H1 (cell line): ENCODE measurements around the gene EXOSC10. TPM values are rescaled to one million over a fixed set of nuclear protein-coding genes. Genes with fewer than 3 reads are reported as not detected.

Experiments
- CTCF ChIA-PET: fragments of 300-600 bp; sonication (Branson Sonifier 250); formaldehyde crosslinking; loops from one replicate; lab custom pipeline; 2021; ENCODE audit not compliant: partially characterized antibody; lab: Charles Lee
- POLR2A ChIA-PET: fragments of 300-600 bp; sonication (Branson Sonifier 250); formaldehyde crosslinking; loops from one replicate; lab custom pipeline; 2021; ENCODE audit warnings: inconsistent platforms; ENCODE audit not compliant: partially characterized antibody; lab: Charles Lee
- DNase-seq, 2 experiments: peaks; one replicate each; pipeline versions ENCODE4 v3.0.0 to v3.0.0-alpha.2; 2010 to 2022; ENCODE audit warnings: low spot score in 2 of 2, low read depth in 1 of 2, mixed read lengths in 1 of 2
- FAIRE-seq: peaks from 2 replicates; lab custom pipeline; 2011; peaks lifted over from hg19 to GRCh38; lab: Jason Lieb, UNC
- H2AFZ ChIP-seq: 2 replicates; pipeline ENCODE4 v1.8.1; 2012; ENCODE audit warnings: low read length, inconsistent platforms
- H2AK5ac ChIP-seq: 2 replicates; pipeline ENCODE4 v1.6.1; 2013; ENCODE audit warnings: low read depth, low read length
- H2BK120ac ChIP-seq: replicated peaks from 2 replicates; pipeline ENCODE3; 2013; ENCODE audit warnings: low read depth, low read length, inconsistent platforms
- H2BK12ac ChIP-seq: 2 replicates; pipeline ENCODE4 v1.6.1; 2013; ENCODE audit warnings: low read depth, low read length
- H2BK15ac ChIP-seq: 2 replicates; pipeline ENCODE4 v1.6.1; 2013; ENCODE audit warnings: low read length
- H2BK20ac ChIP-seq: 2 replicates; pipeline ENCODE4 v1.6.1; 2013; ENCODE audit warnings: low read length
- H2BK5ac ChIP-seq: 2 replicates; pipeline ENCODE4 v1.6.1; 2013; ENCODE audit warnings: low read depth, low read length
- H3K14ac ChIP-seq: 2 replicates; pipeline ENCODE4 v1.6.1; 2013; ENCODE audit warnings: inconsistent platforms; ENCODE audit not compliant: insufficient read length
- H3K18ac ChIP-seq: 2 replicates; pipeline ENCODE4 v1.6.1; 2013; ENCODE audit warnings: low read length; ENCODE audit errors: extremely low read depth
- H3K23ac ChIP-seq: 2 replicates; pipeline ENCODE4 v1.6.1; 2013; ENCODE audit warnings: inconsistent platforms; ENCODE audit not compliant: insufficient read length
- H3K23me2 ChIP-seq: 2 replicates; pipeline ENCODE4 v1.6.1; 2013; ENCODE audit warnings: low read depth, low read length
- H3K27ac ChIP-seq: 2 replicates; pipeline ENCODE4 v1.6.1; 2011; ENCODE audit warnings: low read depth, low read length, inconsistent platforms
- H3K27me3 ChIP-seq, 4 experiments: replicated peaks in 1 of 4; 1 replicate in 1 of 4; 2 replicates in 3 of 4; pipeline versions ENCODE4 v1.6.1 to v1.8.1; 2011 to 2013; ENCODE audit warnings: low read length in 3 of 4, mild to moderate bottlenecking in 3 of 4, inconsistent platforms in 2 of 4, mixed read lengths in 2 of 4, moderate library complexity in 1 of 4; ENCODE audit not compliant: control insufficient read depth in 3 of 4, insufficient read depth in 3 of 4; ENCODE audit errors: extremely low read depth in 1 of 4
- H3K36me3 ChIP-seq, 4 experiments: 2 replicates each; pipeline versions ENCODE4 v1.6.1 to v1.8.1; 2011 to 2013; ENCODE audit warnings: mild to moderate bottlenecking in 4 of 4, low read length in 3 of 4, moderate library complexity in 2 of 4, control low read depth in 1 of 4, inconsistent platforms in 1 of 4; ENCODE audit not compliant: insufficient read depth in 4 of 4, control insufficient read depth in 2 of 4
- H3K4ac ChIP-seq: replicated peaks from 2 replicates; pipeline ENCODE3; 2013; ENCODE audit warnings: low read length, low read depth, mixed read lengths, inconsistent platforms; ENCODE audit not compliant: insufficient read length
- H3K4me1 ChIP-seq, 4 experiments: replicated peaks in 1 of 4; 1 replicate in 1 of 4; 2 replicates in 3 of 4; pipeline versions ENCODE4 v1.6.1 to v1.8.1; 2011 to 2013; ENCODE audit warnings: low read length in 3 of 4, inconsistent platforms in 2 of 4, mixed read lengths in 1 of 4; ENCODE audit not compliant: insufficient read depth in 4 of 4, control insufficient read depth in 3 of 4
- H3K4me2 ChIP-seq, 2 experiments: 2 replicates each; pipeline versions ENCODE4 v1.6.1 to v1.8.1; 2011 to 2013; ENCODE audit warnings: low read depth in 2 of 2, low read length in 2 of 2, control low read depth in 1 of 2, inconsistent platforms in 1 of 2, mild to moderate bottlenecking in 1 of 2; ENCODE audit not compliant: insufficient read depth in 1 of 2
- H3K4me3 ChIP-seq, 4 experiments: fragments of 200-600, 300-600 bp in 1 of 4; sonication (generic), shearing (Covaris generic), sonication (Bioruptor Twin) in 1 of 4; 2 replicates each; pipeline versions ENCODE4 v1.5.1 to v1.8.1; 2011 to 2016; ENCODE audit warnings: low read length in 4 of 4, low read depth in 3 of 4, control low read depth in 2 of 4, inconsistent platforms in 2 of 4, mild to moderate bottlenecking in 2 of 4, mixed read lengths in 1 of 4, moderate library complexity in 1 of 4; ENCODE audit not compliant: insufficient read depth in 2 of 4; ENCODE audit errors: extremely low read depth in 1 of 4
- H3K56ac ChIP-seq: replicated peaks from 2 replicates; pipeline ENCODE3; 2013; ENCODE audit warnings: low read depth, mild to moderate bottlenecking, mixed read lengths, low read length, inconsistent platforms; ENCODE audit not compliant: insufficient read length
- H3K79me1 ChIP-seq: 2 replicates; pipeline ENCODE4 v1.6.1; 2013; ENCODE audit warnings: low read depth, low read length, control low read depth
- H3K79me2 ChIP-seq, 2 experiments: 2 replicates each; pipeline versions ENCODE4 v1.6.1 to v1.8.1; 2012 to 2013; ENCODE audit warnings: low read length in 2 of 2, mild to moderate bottlenecking in 2 of 2, inconsistent platforms in 1 of 2; ENCODE audit not compliant: insufficient read depth in 2 of 2, control insufficient read depth in 1 of 2
- H3K9ac ChIP-seq, 4 experiments: replicated peaks in 1 of 4; 1 replicate in 1 of 4; 2 replicates in 3 of 4; pipeline versions ENCODE4 v1.6.1 to v1.8.1; 2011 to 2013; ENCODE audit warnings: low read depth in 3 of 4, low read length in 3 of 4, control low read depth in 2 of 4, mild to moderate bottlenecking in 2 of 4, moderate library complexity in 2 of 4, inconsistent platforms in 1 of 4; ENCODE audit errors: extremely low read depth in 1 of 4
- H3K9me3 ChIP-seq, 2 experiments: 2 replicates each; pipeline versions ENCODE4 v1.6.1 to v1.8.1; 2012 to 2013; ENCODE audit warnings: mild to moderate bottlenecking in 2 of 2, moderate library complexity in 2 of 2, control low read depth in 1 of 2, inconsistent platforms in 1 of 2, low read depth in 1 of 2, low read length in 1 of 2, mixed read lengths in 1 of 2; ENCODE audit not compliant: insufficient read depth in 2 of 2
- H4K20me1 ChIP-seq, 2 experiments: replicated peaks in 1 of 2; 2 replicates each; pipeline versions ENCODE3 to v1.8.1; 2011 to 2013; ENCODE audit warnings: inconsistent platforms in 2 of 2, low read length in 2 of 2, mild to moderate bottlenecking in 1 of 2; ENCODE audit not compliant: insufficient read depth in 2 of 2, control insufficient read depth in 1 of 2
- H4K5ac ChIP-seq: 2 replicates; pipeline ENCODE4 v1.6.1; 2013; ENCODE audit warnings: low read length, low read depth, mixed read lengths, inconsistent platforms; ENCODE audit not compliant: insufficient read length
- H4K8ac ChIP-seq: 2 replicates; pipeline ENCODE4 v1.8.0; 2013; ENCODE audit warnings: mild to moderate bottlenecking, moderate library complexity, low read length, inconsistent platforms; ENCODE audit not compliant: insufficient read depth; ENCODE audit errors: extremely low read depth
- H4K91ac ChIP-seq: replicated peaks from 2 replicates; pipeline ENCODE3; 2013; ENCODE audit warnings: low read length, mixed read lengths, inconsistent platforms; ENCODE audit not compliant: insufficient read length
- RBBP5 ChIP-seq: IDR thresholded peaks from 2 replicates; pipeline ENCODE4 v1.7.1; 2012; ENCODE audit warnings: low read depth, mild to moderate bottlenecking, inconsistent platforms, low read length, moderate library complexity, borderline replicate concordance
- WGBS, 2 experiments: shearing (Covaris generic) in 1 of 2; methylation state at CpG; one replicate each; pipeline versions ENCODE4 v1.1.6 to v1.1.7; 2013 to 2015; ENCODE audit warnings: low lambda C conversion rate in 2 of 2, mixed read lengths in 2 of 2, inconsistent platforms in 1 of 2, low coverage in 1 of 2, missing lambda C conversion rate in 1 of 2; ENCODE audit not compliant: insufficient replicate concordance in 2 of 2, insufficient coverage in 1 of 2, insufficient read length in 1 of 2; ENCODE audit errors: extremely low coverage in 1 of 2, missing lambda C conversion rate in 1 of 2; 5-methylcytosine and 5-hydroxymethylcytosine counted together
- polyA plus RNA-seq, 7 experiments: library from polyadenylated mRNA; depleted of rRNA in 3 of 7; stranded (reverse) in 5 of 7; unstranded in 2 of 7; fragments of >200 nt in 5 of 7; fragments of 200-250 nt in 2 of 7; gene quantifications; 1 replicate in 5 of 7; 2 replicates in 1 of 7; 4 replicates in 1 of 7; pipeline versions ENCODE4 v1.2.1 to v1.2.3, GENCODE V29; 2011 to 2013; ENCODE audit warnings: missing spikeins in 2 of 7, mixed read lengths in 2 of 7
- total RNA-seq: library from RNA; stranded (reverse); fragmentation: NEBNext Ultra II Directional; extraction: Animal tissue kit (Norgen Biotek cat#: 25700); gene quantifications from 2 replicates; pipeline ENCODE4 v1.2.1, GENCODE V29; 2021

EXOSC10 gene
- total and polyA plus RNA-seq, 2 of the 8 experiments (the other 6 are each of a cell fraction or from before 2014, with no cell fraction given) = 57.9 to 86.1 TPM

DNA sequence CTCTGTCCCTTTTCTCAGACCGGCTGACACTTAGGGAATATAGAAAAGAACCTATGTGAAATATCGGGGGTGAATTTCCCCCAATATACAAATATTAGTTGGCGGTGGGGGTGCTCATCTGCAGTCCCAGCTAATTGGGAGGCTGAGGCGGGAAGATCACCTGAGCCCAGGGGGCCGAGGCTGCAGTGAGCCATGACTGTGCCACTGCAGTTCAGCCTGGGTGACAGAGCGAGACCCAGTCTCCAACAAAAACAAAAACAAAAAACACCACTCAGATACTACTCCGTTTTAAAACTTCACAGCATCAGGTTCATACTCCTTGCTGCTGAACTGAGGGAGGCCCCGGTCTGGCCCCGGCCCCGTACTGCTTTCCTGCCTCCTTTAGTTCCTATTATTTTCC lies 5.9 kb upstream of the EXOSC10 start:
- H3K4me2 ChIP-seq = no peak overlapping the region
- no peak overlapping the region for H3K27ac ChIP-seq
- H3K4me1 ChIP-seq = no peaks in the 10 kb centered on the region
- no peak overlapping the region for H2BK15ac ChIP-seq
- H3K36me3 ChIP-seq = peaks cover 7 to 40% (median 29%) of the 10 kb centered on the region in 4 experiments
- no peaks in the 10 kb centered on the region for H3K9me3 ChIP-seq
- no peak overlapping the region for H2BK120ac ChIP-seq
- no peak for TF ChIP-seq RBBP5
- H2BK5ac ChIP-seq = no peak overlapping the region
- WGBS, 2 experiments = 89% methylated on average over 10 of the region's 10 CpGs; no CpG with 5 or more reads in 1 of the 2 experiments
- ChIA-PET POLR2A (no interaction called here), CTCF (no interaction called here)
- H4K5ac ChIP-seq = no peak overlapping the region
- no peak for DNase-seq
- H2BK20ac ChIP-seq = no peak overlapping the region
- H3K23me2 ChIP-seq = no peaks in the 10 kb centered on the region
- H3K9ac ChIP-seq = no peak overlapping the region
- no peak overlapping the region for H3K4me3 ChIP-seq
- no peaks in the 10 kb centered on the region for H3K79me1 ChIP-seq
- H4K91ac ChIP-seq = no peak overlapping the region
- no peak overlapping the region for H2BK12ac ChIP-seq
- no peaks in the 10 kb centered on the region for H3K79me2 ChIP-seq
- H4K20me1 ChIP-seq = peaks cover 0 to 1% of the 10 kb centered on the region in 2 experiments
- no peak overlapping the region for H3K18ac ChIP-seq
- no peak overlapping the region for H3K14ac ChIP-seq
- FAIRE-seq = no peak
- H3K56ac ChIP-seq = no peak overlapping the region
- no peak overlapping the region for H3K4ac ChIP-seq
- H4K8ac ChIP-seq = no peak overlapping the region
- no peak overlapping the region for H2AFZ ChIP-seq
- no peaks in the 10 kb centered on the region for H3K27me3 ChIP-seq
- H2AK5ac ChIP-seq = no peak overlapping the region
- H3K23ac ChIP-seq = no peak overlapping the region
